ENCODE measurements around the gene SOS2.

GRCh38 chr14:50085570-50086320, 145.6 kb downstream of the SOS2 start:
- TF ChIP-seq CTCF (conservative IDR thresholded peaks at IDR 0.05) (no peak), EZH2 (IDR thresholded peaks at IDR 0.05; ENCODE audit: low read depth) (no peak)

Data from PC-9 (cell line).